MM.1S (cell line): ENCODE data around the gene SELENOV.

Experiments used
- DNase-seq: peaks from one replicate; pipeline ENCODE4 v3.0.0-alpha.2; 2015
- H2AFZ ChIP-seq: fragments of 300-600 bp; sonication (generic); 2 replicates; pipeline ENCODE4 v1.6.0; 2016; ENCODE audit warnings: antibody characterized with exemption, low read length
- H3F3A ChIP-seq: fragments of 300-600 bp; sonication (generic); 2 replicates; pipeline ENCODE4 v1.6.1; 2016; ENCODE audit warnings: mild to moderate bottlenecking, antibody characterized with exemption, low read length, moderate library complexity, mixed read lengths; ENCODE audit not compliant: insufficient read depth
- H3K27ac ChIP-seq: fragments of 300-600 bp; sonication (generic); 2 replicates; pipeline ENCODE4 v1.5.1; 2016; ENCODE audit warnings: mild to moderate bottlenecking, low read length
- H3K27me3 ChIP-seq: fragments of 300-600 bp; sonication (generic); replicated peaks from 2 replicates; pipeline ENCODE4 v1.6.0; 2016; ENCODE audit warnings: low read length; ENCODE audit not compliant: insufficient read depth
- H3K36me3 ChIP-seq: fragments of 300-600 bp; sonication (generic); replicated peaks from 2 replicates; pipeline ENCODE4 v1.6.1; 2016; ENCODE audit warnings: mild to moderate bottlenecking, low read length, mixed read lengths; ENCODE audit not compliant: insufficient read depth
- H3K4me1 ChIP-seq: fragments of 300-600 bp; sonication (generic); 2 replicates; pipeline ENCODE4 v1.6.1; 2016; ENCODE audit warnings: low read length, mixed read lengths
- H3K4me2 ChIP-seq: fragments of 300-600 bp; sonication (generic); 2 replicates; pipeline ENCODE4 v1.6.0; 2016; ENCODE audit warnings: low read depth, low read length
- H3K4me3 ChIP-seq: fragments of 300-600 bp; sonication (generic); 2 replicates; pipeline ENCODE4 v1.5.1; 2016; ENCODE audit warnings: low read length, mixed read lengths
- H3K79me2 ChIP-seq: fragments of 300-600 bp; sonication (generic); 2 replicates; pipeline ENCODE4 v1.6.1; 2016; ENCODE audit warnings: mixed run types, low read length, mixed read lengths
- H3K9ac ChIP-seq: fragments of 300-600 bp; sonication (generic); 2 replicates; pipeline ENCODE4 v1.6.1; 2016; ENCODE audit warnings: low read length, mixed read lengths
- H3K9me2 ChIP-seq: fragments of 300-600 bp; sonication (generic); replicated peaks from 2 replicates; pipeline ENCODE4 v1.6.1; 2016; ENCODE audit warnings: mild to moderate bottlenecking, low read length, mixed read lengths; ENCODE audit not compliant: insufficient read depth
- H3K9me3 ChIP-seq: fragments of 300-600 bp; sonication (generic); replicated peaks from 2 replicates; pipeline ENCODE4 v1.6.1; 2016; ENCODE audit warnings: mild to moderate bottlenecking, low read length, mixed read lengths; ENCODE audit not compliant: insufficient read depth
- H4K20me1 ChIP-seq: fragments of 300-600 bp; sonication (generic); 2 replicates; pipeline ENCODE4 v1.6.1; 2016; ENCODE audit warnings: mild to moderate bottlenecking, low read length, moderate library complexity, mixed read lengths; ENCODE audit not compliant: insufficient read depth
- EZH2 ChIP-seq: fragments of 300-600 bp; sonication (generic); optimal IDR thresholded peaks from 2 replicates; pipeline ENCODE3; 2017; ENCODE audit warnings: low read depth, mild to moderate bottlenecking, antibody characterized with exemption, low read length, mixed read lengths
- EZH2phosphoT487 ChIP-seq: fragments of 300-600 bp; sonication (generic); IDR thresholded peaks from 2 replicates; pipeline ENCODE4 v1.6.1; 2018; ENCODE audit warnings: antibody characterized with exemption, low read length
- TF ChIP-seq, protein P1 (sequence below): fragments of 300-600 bp; sonication (generic); IDR thresholded peaks from 2 replicates; pipeline ENCODE4 v1.5.1; 2016; ENCODE audit warnings: antibody characterized with exemption, low read length, mixed read lengths

SELENOV gene

GRCh38 chr19:39497701-39497995, 17.3 kb upstream of the SELENOV start:
- Histone ChIP-seq H3K9me2 (no peaks in the 10 kb centered on the region), H3K27ac (no peak overlapping the region), H3F3A (no peaks in the 10 kb centered on the region), H3K4me2 (peak overlapping the region; percentile 86), H3K79me2 (no peaks in the 10 kb centered on the region), H3K4me1 (peaks cover 10% of the 10 kb centered on the region; the same call in 1 of the 2 replicates), H3K27me3 (peaks cover 65% of the 10 kb centered on the region), H4K20me1 (no peaks in the 10 kb centered on the region), H3K36me3 (no peaks in the 10 kb centered on the region), H3K9me3 (no peaks in the 10 kb centered on the region), H2AFZ (peak overlapping the region; percentile 33; the same call in 1 of the 2 replicates), H3K9ac (no peak overlapping the region), H3K4me3 (no peak overlapping the region; the same call in 1 of the 2 replicates)
- no peak for DNase-seq
- TF ChIP-seq EZH2 = no peak
- TF ChIP-seq, protein P1, sequence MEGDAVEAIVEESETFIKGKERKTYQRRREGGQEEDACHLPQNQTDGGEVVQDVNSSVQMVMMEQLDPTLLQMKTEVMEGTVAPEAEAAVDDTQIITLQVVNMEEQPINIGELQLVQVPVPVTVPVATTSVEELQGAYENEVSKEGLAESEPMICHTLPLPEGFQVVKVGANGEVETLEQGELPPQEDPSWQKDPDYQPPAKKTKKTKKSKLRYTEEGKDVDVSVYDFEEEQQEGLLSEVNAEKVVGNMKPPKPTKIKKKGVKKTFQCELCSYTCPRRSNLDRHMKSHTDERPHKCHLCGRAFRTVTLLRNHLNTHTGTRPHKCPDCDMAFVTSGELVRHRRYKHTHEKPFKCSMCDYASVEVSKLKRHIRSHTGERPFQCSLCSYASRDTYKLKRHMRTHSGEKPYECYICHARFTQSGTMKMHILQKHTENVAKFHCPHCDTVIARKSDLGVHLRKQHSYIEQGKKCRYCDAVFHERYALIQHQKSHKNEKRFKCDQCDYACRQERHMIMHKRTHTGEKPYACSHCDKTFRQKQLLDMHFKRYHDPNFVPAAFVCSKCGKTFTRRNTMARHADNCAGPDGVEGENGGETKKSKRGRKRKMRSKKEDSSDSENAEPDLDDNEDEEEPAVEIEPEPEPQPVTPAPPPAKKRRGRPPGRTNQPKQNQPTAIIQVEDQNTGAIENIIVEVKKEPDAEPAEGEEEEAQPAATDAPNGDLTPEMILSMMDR = no peak
- TF ChIP-seq EZH2phosphoT487 = no peak

DNA sequence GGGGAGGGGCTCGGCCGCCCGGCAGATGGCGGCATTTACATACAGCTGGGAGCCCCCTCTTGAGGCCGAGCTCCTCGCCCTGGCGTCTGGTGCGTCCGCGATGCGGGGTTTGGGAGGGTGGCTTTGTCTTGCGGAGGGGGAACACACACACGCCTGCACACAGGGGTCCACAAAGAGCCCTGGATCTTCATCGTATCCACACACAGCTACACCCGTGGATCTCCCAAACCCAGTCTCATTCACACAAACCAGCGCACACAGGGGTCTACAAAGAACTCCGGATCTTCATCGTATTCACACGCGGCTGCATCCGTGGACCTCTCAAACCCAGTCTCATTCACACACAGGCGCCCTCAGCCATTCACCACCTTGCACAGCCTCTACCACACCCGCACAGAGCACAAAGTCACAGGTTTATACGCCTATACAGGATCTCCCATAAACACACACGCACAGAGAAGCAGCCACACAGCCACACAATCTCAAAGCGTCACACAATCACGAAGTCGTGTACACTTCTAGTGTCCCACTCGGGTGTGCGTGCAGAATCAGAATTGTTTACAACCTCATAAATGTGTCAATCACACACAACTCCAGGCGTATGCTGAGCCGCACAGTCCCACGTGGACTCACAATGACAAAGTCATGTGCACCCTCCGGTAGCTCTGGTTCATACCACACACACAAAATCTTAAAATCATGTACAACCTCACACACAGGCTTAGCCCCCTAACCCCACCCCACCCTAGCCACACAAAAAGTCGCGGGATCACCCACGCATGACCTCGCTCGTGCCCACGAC, 16.7 kb upstream of the SELENOV start:
- no peak overlapping the region for H3K27ac ChIP-seq
- DNase-seq = peak; percentile 27

GRCh38 chr19:39498798-39499642, 15.9 kb upstream of the SELENOV start, which contains the start of gene DLL3:
Gene DLL3, plus strand, starts transcription at chr19:39498947. Its CDS starts 28 bp downstream, at chr19:39498975.
- Histone ChIP-seq H3K9me3 (no peaks in the 10 kb centered on the region), H3K27me3 (peaks cover 76% of the 10 kb centered on the region), H4K20me1 (no peaks in the 10 kb centered on the region), H3K9ac (no peak within 1 kb of the TSS), H3K79me2 (no peaks in the 10 kb centered on the region), H3K27ac (no peak within 1 kb of the TSS), H3K36me3 (no peaks in the 10 kb centered on the region), H3K4me2 (peak within 1 kb of the TSS; percentile 86), H3K9me2 (no peaks in the 10 kb centered on the region), H3K4me3 (peak within 1 kb of the TSS; percentile 44), H3K4me1 (peaks cover 14% of the 10 kb centered on the region; the same call in 1 of the 2 replicates), H2AFZ (peak within 1 kb of the TSS; percentile 33), H3F3A (no peaks in the 10 kb centered on the region)
- DNase-seq = no peak
- TF ChIP-seq, protein P1 = no peak
- no peak for TF ChIP-seq EZH2
- no peak for TF ChIP-seq EZH2phosphoT487

More for the DNA sequence above, 16.7 kb upstream of the SELENOV start:
- no peaks in the 10 kb centered on the region for H3K79me2 ChIP-seq
- no peaks in the 10 kb centered on the region for H4K20me1 ChIP-seq
- H3F3A ChIP-seq = no peaks in the 10 kb centered on the region
- TF ChIP-seq, protein P1 = peak; percentile 35; the same call in 1 of the 2 replicates
- no peak for TF ChIP-seq EZH2phosphoT487
- H3K27me3 ChIP-seq = peaks cover 67% of the 10 kb centered on the region
- peak overlapping the region; percentile 33 for H2AFZ ChIP-seq
- H3K9ac ChIP-seq = no peak overlapping the region
- H3K4me2 ChIP-seq = peak overlapping the region; percentile 86
- H3K4me3 ChIP-seq = peak overlapping the region; percentile 44
- H3K4me1 ChIP-seq = peaks cover 13% of the 10 kb centered on the region; the same call in 1 of the 2 replicates
- H3K36me3 ChIP-seq = no peaks in the 10 kb centered on the region
- H3K9me3 ChIP-seq = no peaks in the 10 kb centered on the region
- H3K9me2 ChIP-seq = no peaks in the 10 kb centered on the region
